HG03457 (cell line): ENCODE results near the gene KLK13.

Experiments used
- ATAC-seq: cut with Tn5 transposase; IDR thresholded peaks from one replicate; pipeline ENCODE4 v1.9.1; 2021; ENCODE audit warnings: moderate number of reproducible peaks; ENCODE audit not compliant: unreplicated experiment

The KLK13 gene, protein sequence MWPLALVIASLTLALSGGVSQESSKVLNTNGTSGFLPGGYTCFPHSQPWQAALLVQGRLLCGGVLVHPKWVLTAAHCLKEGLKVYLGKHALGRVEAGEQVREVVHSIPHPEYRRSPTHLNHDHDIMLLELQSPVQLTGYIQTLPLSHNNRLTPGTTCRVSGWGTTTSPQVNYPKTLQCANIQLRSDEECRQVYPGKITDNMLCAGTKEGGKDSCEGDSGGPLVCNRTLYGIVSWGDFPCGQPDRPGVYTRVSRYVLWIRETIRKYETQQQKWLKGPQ

DNA sequence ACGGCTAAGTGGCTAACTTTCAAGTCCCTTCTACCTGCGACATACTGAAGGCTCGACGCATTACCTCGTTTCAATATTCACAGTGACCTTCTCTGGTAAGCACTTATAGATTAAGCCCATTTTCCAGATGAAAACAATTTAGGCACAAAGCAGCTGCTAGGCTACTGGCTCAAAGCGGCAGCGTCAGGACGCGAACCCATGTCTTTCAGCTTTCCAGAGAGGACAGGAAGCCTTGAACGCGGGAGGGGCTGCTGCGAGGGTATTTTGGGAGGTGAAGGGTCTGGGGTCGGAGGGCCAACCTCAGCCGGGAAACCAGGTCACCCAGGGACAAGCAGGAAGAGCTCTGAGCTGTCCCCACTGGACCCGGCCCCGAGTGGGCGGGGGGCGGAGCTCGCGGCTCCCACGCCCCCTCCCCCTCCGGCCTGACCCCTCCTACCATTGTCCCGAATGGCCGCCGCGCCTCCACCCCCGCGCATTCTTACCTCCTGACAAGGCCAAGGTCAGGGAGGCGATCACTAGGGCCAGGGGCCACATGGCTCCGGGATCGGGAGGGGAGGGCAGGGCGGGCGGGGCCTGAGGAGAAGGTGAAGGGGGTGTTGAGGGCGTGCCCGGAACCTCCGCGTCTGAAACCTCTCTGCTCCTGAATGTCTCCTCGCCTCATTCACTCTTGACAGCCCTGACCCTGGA lies at the start of gene KLK13:
Gene KLK13 (minus strand): TSS at position 559 of the 687 bp plus-strand sequence. CDS start 25 bp downstream, at position 534.
- no peak for ATAC-seq

DNA sequence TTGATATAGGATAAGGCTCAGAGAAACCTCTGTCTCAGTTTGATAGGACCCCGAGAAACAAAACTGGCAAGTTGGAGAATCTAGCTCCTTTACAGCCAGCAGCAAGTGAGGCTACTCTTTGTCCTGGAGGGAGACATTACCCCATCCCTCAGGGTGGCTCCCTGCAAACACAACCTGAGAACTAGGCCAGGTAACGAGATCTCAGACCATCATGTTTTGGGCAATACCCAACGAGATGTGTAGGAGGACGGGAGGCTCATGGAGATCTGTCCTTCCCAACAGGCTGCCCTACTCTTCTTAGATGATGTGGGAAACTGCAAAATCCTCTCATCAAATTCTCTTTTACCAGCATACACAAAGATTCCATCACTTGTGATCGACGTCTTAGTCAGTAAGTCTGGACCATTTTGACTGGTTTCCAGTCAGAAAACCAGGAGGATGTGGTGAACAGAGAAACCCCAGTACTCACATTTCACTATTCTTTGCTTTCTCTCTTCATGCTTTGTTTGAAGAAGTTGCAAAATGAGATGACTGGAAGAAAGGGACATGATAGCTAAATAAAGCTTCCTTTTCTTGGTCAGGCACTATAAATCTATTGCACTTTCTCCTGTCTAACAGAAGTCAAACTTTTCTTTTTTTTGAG lies 49.3 kb upstream of the KLK13 start:
- no peak for ATAC-seq

DNA sequence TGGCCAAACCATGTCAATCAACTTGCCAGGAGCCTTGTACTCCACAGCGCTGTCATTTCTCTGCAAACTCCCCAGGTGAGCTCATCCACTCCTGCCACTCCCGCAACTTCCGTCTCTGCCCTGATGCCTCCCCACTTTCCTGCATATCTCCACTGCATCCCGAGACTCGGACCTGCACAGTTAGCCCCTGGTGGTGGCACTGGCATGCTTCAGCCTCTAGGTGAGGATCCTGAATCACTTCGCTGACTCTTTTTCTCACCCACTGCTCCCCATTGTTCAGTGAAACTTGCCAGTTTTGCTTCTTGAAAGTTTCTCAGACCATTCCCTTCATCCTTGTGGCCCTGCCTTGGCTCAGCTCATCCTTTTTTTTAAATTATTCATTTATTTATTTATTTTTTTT lies 46.7 kb upstream of the KLK13 start:
- no peak for ATAC-seq

DNA sequence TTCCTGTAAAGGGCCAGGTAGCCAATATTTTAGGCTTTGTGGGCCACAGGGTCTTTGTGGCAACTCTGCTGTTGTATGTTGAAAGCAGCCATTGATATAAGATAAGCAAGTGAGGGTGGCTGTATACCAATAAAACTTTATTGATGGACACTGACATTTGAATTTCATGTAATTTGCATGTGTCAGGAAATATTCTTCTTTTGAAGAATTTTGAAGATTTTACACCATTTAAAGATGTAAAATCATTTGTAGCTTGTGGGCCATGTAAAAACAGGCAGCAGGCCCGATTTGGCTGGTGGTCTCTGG lies 45.7 kb upstream of the KLK13 start:
- ATAC-seq: no peak

DNA sequence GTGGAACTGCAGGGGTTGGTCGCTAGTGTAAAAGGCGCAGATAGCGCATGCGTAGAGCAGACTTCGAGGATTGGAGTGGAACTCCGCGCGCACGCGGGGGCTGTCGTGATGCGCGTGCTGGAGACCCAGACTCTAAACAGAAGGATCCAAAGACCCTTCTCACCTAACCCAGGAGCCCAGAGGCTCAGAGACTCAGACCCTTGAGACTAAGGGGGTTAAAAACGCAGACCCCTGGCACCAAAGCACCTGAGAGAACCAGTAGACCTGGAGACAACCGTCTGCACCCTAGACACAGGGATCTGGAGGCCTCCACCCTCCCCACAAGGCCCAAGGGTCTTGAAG lies 43.9 kb upstream of the KLK13 start:
- ATAC-seq: peak; percentile 10

DNA sequence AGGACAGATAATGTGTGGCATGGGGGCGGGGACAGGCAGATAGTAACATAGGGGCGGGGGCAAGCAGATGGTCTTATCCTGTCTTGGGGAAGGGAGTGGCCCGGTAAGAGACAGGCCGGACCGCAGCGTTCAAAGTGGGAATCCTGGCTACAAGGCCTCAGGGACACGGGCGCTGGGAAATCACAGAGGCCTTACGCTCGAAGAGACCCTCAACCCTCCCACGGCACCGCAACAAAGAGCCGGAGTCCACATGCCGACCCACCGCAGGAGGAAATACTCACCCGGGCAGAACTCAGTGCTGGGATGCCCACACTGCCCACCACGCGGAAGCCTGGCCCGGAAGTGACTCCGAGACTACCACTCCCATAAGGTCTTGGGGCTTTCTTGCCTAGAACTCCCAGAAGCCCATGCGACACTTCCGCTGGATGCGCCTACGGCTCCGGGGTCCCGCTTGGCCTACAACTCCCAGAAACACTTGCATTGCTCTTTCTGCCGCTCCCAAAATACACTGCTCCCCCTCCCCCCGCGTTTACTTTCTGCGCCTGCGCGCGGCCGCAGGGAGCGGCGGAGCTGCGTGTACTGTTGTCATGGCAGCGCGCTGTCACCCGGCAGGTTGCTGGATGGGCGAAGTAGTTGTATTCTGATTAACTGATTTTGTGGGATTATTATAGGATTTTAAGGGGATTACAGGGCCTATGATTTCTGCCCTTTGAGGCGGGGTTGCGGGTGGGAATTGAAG lies 43.3 kb upstream of the KLK13 start, which contains the start of gene CTU1:
Gene CTU1 (minus strand): TSS at position 344 of the 739 bp plus-strand sequence. CDS start 3,840 bp downstream, outside the sequence.
- ATAC-seq: peak; percentile 81

DNA sequence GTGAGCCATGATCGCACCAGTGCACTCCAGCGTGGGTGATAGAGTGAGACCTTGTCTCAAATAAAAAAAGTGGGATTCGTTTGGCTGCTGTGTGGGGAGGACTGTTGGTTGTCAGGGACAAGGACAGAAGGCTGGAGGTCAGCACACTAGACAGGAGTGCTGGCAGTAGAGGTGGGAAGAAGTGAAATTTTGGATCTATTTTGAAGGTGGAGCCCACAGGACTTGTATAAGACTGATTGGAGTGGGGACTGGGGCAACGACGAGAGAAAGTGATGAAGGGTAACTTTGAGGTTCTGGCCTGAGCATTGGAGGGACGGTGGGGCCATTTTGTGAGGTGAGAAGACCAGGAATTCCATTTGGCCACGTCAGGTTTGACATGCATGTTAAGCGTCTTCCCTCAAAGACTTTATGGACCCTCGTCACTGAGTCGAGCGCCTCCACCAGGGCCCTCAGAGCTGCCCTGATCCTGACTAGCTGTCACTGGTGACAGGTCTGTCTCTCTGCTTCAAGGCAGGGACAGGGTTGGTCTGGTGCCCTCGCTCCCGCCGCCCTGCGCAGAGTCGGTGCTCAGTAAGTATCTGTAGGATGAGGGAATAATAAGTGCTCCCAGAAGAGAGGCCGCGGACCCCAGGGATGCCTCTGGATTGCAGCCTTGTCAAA lies 42.6 kb upstream of the KLK13 start:
- no peak for ATAC-seq

DNA sequence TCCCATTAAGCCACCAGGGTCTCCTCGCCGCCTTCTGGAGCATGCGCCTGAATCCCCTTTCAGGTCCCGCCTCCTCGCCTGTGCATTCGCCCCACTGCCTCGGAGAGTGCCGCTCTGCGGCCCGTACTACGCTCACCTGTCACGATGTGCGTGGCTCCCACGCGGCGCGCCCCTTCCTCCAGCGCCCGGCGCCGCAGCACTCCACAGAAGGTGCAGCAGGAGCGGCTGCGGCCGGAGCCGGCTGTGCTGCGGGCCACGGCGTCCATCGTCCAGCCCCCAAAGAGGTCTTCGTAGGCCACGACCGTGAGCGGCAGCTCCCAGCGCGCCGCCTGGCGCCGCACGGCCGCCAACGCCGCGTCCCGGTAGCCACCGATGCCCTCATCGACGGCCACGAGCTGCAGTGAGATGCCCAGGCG lies 39.0 kb upstream of the KLK13 start:
- no peak for ATAC-seq

DNA sequence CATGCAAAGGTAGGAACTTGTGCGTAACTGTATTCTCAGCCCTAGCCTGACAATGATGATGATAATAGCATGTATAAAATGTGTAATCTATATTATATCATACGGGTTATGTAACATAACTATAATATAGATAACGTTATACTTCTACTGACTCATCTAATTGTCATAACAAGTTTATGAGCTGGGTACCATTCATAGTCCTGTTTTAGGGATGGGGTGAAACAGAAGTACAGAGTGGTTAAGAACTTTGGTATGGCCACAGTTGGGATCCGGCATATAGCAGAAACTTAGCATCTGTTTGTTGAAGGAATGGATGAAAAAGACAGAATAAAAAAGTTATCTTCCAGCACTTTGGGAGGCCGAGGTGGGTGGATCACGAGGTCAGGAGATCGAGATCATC lies 38.1 kb upstream of the KLK13 start:
- no peak for ATAC-seq

DNA sequence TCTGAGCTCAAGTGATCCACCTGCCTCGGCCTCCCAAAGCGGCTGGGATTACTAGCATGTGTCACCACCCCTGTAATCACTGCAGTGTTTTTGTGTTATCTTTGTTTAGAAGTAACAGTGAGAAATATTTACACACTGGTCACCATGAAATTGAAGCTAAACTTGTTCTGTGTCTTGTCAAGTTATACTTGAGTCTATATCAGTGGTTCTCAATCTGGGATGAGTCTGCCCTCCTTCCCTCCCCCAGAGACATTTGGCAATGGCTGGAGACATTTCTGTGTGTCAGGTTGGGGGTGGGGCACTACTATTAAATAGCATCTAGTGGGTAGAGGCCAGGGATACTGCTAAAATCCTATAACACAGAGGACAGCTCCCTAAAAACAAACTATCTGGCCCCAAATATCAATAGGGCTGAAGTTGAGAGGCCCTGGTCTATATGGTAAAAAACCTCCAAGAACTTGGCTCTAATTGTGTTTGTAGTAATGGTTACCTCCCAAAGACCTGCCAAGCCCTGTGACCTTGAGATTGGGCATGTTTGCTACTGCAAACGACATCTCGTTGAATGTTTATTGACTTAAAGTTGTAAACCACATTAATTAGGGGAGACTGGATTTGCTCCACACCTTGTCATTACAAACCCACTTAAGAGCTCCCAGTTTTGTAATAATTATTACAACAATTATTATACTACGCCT lies 36.4 kb upstream of the KLK13 start:
- no peak for ATAC-seq

DNA sequence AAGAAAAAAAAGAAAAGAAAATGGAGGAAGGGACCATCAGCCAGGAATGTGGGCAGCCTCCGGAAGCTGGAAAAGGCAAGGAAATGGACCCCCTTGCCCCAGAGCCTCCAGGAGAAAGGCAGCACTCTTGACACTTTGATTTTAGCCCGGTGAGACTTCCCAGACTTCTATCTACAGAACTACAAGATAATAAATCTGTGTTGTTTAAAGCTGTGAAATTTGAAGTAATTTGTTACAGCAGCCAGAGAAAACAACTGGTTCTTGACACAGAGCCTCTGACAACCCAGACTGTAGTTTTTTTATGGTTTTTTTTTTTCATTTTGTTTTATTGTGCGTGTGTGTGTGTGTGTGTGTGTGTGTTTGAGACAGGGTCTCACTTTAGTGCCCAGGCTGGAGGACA lies 35.7 kb upstream of the KLK13 start:
- no peak for ATAC-seq

DNA sequence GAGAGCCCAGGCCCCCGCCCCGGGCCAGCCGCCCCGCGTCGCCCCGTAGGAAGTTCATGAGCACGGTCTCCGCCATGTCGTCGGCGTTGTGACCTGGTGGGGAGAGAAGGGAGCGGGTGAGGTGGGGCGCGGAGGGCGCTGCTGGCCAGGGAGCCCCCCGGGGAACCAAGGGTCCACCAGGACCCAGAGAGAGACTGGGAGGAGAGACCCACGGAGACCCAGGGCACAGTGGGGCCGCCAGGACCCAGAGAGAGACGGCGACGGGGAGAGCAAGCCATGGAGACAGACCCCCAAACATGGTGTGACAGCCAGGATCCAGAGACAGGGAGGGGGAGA lies 34.1 kb upstream of the KLK13 start:
- ATAC-seq: no peak

DNA sequence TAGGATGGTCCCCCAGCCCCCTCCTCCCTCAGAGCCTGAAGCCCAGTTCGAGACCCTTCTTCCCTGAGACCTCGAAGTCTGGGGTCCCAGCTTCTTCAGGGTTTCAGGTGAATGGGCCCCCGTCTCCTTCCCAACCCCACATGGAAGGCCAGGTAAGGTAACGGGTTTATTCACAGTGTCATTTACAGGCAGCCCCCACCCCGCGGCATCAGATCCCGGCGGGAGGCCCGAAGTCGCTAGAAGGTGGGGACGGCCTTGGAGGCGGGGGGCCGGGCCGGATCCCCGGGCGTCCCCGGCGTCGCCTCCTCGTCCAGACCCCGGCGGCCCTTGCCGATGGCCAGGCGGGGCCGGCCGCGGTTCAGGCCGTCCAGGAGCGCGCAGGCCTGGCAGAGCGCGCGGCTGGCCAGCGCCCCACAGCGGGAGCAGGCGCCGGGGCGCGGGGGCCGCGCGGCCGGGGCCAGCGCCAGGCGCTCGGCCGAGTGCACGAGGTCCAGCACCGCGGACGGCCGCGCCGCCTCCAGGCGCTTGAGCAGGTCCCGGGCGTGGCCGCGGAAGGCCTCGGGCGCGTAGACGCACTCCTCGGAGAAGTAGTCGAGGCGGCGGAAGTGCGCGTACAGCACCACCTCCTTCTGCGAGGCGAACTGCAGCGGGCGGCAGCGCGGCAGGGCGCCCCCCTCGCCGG lies 33.6 kb upstream of the KLK13 start:
- ATAC-seq: no peak

DNA sequence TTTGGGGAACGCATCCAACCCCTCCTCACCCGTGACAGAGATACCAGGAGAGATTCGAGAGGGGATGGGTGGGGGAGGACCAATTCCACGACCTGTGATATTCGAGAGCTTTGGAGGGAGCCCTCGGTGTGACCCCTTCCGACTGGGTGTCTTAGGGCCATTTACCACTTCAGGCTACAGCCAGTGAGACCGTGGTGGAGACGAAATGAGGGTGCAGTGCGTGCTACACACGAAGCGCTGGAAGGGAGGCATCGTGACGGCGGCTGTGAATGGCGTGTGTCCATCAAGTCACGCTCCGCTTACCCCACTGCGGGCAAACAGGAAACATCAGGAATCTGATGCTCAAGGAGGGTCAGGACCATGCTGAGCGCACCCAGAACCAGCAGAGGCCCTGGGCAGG lies 32.9 kb upstream of the KLK13 start:
- no peak for ATAC-seq

DNA sequence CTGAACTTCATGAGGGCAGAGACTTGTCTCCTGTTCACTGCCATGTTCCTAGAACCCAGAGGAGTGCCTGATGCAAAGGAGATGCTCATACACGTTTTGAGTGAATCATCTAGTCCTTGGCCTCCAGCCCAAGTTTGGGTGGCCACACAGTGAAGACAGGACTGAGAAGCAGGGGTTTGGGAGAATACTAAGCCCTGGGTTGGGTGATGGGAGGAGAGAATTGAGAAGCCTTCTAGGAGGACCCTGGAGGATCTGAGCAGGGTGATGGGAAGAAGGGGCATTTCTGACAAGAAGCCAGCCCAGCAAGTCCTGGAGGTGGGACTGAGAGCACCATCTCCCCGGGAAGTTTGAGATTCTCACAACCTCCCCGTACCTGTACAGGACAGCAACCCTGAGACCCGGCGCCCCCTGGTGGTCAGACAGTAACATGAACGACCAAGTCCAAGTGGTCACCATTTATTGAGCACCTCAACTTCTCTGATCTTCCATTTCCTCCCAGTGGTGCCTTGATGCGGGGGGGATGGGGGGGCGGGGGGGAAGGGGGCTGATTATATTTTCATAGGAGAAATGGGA lies 32.4 kb upstream of the KLK13 start:
- ATAC-seq: no peak

DNA sequence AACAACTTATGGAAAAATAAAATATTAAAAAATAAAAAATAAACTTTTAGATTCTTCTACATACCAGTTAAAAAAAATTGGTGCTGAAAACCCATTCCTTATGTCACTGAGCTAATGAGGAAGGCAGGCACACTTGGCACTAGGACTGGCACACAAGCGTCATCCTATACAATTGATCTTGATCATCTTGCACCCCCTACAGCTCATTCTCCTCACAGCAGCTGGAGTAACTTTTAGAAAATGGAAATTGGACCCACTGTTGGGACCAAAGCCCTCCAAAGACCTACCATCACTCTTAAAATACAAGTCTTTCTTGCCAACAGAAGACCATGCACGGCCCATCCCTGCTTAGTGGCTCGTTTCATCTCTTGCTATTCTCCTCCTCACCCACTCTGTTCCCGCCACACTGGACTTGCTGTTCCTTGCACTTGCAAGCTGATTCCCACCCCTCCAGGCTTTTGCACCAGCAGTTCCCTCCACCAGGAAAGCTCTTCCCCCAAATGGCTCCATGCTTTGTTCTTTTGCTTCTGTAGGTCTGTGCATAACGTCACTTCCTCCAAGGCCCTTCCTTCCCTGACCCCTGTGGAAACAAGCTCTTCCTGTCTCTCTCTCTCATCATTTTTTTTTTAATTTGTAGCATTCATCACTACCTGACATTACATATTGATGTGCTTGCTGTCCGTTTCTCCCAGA lies 31.7 kb upstream of the KLK13 start:
- no peak for ATAC-seq

DNA sequence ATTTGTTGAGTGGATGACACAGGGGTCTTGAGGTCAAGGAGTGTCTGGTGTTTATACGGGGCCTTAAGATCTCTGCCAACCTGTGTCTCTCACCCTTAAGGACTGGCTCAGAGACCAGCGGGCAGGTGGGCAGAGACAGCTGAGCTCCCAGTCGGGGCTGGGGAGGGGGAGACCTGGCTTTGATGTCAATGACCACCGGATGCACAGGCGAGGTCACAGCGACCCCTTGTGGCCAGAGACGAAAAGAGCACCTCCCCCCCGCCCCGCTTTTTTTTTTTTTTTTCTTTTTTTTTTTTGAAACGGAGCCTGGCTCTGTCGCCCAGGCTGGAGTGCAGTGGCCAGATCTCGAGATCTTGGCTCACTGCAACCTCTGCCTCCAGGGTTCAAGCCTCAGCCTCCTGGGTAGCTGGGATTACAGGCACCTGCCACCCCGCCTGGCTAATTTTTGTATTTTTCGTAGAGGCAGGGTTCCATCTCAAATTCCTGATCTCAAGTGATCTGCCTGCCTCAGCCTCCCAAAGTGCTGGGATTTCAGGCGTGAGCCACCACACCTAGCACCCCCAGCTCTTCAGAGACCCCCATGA lies 29.9 kb upstream of the KLK13 start:
- ATAC-seq: no peak

DNA sequence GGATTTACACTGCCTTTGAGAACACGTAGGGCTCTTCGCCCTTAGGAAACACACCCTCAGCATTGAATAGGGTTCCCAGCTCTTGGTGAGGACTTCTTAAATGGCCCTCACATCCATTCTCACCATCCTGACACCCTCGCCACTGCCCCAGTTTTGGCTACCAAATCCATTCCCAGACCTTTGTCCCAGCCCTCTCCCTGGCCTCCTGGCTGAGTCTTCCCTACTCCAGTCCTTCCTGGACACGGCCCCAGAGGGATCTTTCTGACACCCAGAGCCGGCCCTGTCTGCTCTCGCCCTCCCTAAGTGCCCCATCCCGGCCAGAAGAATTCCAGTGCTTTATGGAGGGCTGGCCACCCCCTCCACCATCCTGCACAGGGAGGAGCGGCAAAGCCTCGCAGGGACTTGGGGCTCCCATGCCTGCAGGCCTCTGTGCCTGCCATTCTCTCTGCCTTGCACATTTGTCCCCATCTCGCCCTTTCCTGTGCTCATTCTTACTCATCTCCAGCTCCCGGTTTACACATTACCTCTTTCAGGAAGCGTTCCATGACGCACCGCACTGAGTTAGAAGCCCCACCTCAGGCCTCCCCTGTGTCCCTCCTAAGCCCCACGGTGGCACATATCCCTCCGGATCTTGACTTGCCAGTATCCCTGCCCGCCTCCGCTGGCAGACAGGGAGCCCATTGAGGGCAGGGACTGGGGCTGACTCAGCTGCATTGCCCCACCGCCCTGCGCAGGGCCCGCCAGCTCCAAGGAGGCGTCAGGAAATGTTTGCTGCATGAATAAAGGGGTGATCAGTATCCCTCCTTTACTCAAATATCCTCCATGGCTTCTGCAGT lies 28.8 kb upstream of the KLK13 start:
- no peak for ATAC-seq
